Tibial artery (tissue), 4 donors: ENCODE measurements around the gene RALGDS.

Experiments used
- DNase-seq, 2 donors: peaks; one replicate each; pipeline ENCODE4 v3.0.0-alpha.2; 2019
- H3K27ac ChIP-seq, 2 donors: fragments of 200-600 bp; sonication (generic) in 1 of 2; 1 replicate in 1 of 2; 2 replicates in 1 of 2; pipeline ENCODE4 v1.5.1; 2018 to 2019; ENCODE audit warnings: mild to moderate bottlenecking in 1 of 2
- H3K27me3 ChIP-seq, 2 donors: fragments of 200-600 bp; sonication (generic) in 1 of 2; one replicate each; pipeline versions ENCODE4 v1.5.1 to v1.6.0; 2016 to 2019
- H3K36me3 ChIP-seq, 3 donors: fragments of 200-600 bp; sonication (generic) in 2 of 3; one replicate each; pipeline ENCODE4 v1.5.1; 2016 to 2019; ENCODE audit warnings: mild to moderate bottlenecking in 2 of 3
- H3K4me1 ChIP-seq, 4 donors: fragments of 200-600 bp; sonication (generic) in 2 of 4; 1 replicate in 3 of 4; 2 replicates in 1 of 4; pipeline ENCODE4 v1.5.1; 2016 to 2019
- H3K4me3 ChIP-seq, 2 donors: fragments of 200-600 bp; sonication (generic) in 1 of 2; 1 replicate in 1 of 2; 2 replicates in 1 of 2; pipeline ENCODE4 v1.5.1; 2018 to 2019; ENCODE audit warnings: mild to moderate bottlenecking in 2 of 2
- H3K9me3 ChIP-seq, 3 donors: fragments of 200-600 bp; sonication (generic) in 1 of 3; one replicate each; pipeline ENCODE4 v1.5.1; 2016 to 2019
- intact Hi-C: fragments of 100-400 bp; cut with DNase I; formaldehyde crosslinking; loops from one replicate; pipeline ENCODE4 v1.15.0; 2023; ENCODE audit warnings: low total_unique reads
- TF ChIP-seq, protein P1 (sequence below), 2 experiments: fragments of 200-600 bp in 1 of 2; fragments of 450-650 bp in 1 of 2; IDR thresholded peaks; one replicate each; pipeline ENCODE4 v1.5.1; 2017 to 2019; ENCODE audit warnings: antibody characterized with exemption in 2 of 2, mild to moderate bottlenecking in 1 of 2, moderate library complexity in 1 of 2

RALGDS gene

DNA sequence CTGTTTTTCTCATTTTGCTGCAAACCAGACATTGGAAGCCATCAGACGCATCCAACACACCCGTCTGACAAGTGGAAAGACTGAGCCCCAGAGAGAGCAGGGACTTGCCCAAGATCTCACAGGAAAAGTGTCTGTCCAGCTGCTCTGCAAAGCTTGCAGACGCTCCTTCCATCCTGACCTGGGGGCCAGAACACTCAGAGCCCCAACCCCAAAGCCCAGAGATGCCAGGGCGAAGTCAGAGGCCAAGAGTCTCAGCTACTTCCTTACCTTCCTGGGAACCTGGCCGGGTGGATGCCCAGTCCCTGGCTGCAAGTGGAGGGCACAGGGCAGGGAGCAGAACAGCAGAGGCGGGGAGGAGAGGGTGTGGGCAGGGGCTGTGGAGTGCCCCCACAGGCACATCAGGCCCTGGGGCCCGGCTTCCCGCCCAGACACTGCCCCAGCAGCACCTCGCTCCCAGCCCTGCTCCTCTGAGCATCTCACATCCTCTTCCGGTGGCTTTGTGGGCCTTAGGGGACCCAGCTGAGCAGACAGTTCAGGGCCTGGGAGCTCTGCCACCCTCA lies 9.7 kb upstream of the RALGDS start:
- H3K36me3 ChIP-seq: no peaks in the 10 kb centered on the region
- TF ChIP-seq, protein P1, sequence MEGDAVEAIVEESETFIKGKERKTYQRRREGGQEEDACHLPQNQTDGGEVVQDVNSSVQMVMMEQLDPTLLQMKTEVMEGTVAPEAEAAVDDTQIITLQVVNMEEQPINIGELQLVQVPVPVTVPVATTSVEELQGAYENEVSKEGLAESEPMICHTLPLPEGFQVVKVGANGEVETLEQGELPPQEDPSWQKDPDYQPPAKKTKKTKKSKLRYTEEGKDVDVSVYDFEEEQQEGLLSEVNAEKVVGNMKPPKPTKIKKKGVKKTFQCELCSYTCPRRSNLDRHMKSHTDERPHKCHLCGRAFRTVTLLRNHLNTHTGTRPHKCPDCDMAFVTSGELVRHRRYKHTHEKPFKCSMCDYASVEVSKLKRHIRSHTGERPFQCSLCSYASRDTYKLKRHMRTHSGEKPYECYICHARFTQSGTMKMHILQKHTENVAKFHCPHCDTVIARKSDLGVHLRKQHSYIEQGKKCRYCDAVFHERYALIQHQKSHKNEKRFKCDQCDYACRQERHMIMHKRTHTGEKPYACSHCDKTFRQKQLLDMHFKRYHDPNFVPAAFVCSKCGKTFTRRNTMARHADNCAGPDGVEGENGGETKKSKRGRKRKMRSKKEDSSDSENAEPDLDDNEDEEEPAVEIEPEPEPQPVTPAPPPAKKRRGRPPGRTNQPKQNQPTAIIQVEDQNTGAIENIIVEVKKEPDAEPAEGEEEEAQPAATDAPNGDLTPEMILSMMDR (IDR thresholded peaks at IDR 0.05): no peak
- H3K4me1 ChIP-seq: peaks cover 5 to 78% (median 51%) of the 10 kb centered on the region in 4 donors
- H3K27me3 ChIP-seq: no peaks in the 10 kb centered on the region
- H3K4me3 ChIP-seq: no peak overlapping the region
- no peak overlapping the region for H3K27ac ChIP-seq
- intact Hi-C loops: no loop called here
- DNase-seq: no peak
- H3K9me3 ChIP-seq: no peaks in the 10 kb centered on the region

DNA sequence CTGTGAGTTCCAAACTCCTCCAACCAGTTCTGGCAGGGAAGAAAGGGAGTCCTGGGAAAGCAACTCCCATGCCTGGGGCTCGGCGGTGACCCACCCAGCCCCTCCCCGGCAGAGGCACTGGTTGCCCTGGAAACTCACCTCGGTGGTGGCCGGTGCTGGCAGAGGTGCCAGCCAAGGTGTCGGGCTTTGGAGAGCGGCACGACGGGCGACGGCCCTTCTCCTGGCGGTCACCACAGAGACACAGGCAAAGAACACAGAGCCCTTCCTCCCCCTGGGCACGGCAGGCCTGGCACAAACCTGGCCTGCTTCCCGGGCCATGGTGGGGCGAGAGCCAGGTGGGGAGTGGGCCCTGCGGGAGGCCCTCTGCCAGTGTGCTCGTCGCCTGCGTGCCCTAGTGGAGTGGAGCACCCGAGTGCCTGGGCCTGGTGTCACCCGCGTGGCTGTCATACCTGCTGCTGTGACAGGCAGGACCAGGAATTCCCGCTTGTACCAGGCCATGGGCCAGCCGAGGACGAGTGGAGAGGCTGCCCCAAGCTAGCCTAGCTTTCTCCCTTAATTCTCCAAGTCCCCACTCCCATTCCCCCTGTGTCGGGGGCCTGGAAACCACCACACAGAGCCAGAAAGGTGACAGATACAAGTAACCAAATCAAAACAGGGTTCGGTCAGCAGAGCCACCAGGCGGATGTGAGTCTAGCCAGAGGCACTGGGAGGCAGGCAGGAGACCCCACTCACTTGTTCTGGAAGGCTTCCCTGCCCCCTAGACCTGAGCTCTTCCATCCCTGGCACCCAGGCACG lies 8.2 kb upstream of the RALGDS start:
- peaks cover 2 to 66% (median 44%) of the 10 kb centered on the region in 4 donors for H3K4me1 ChIP-seq
- H3K27ac ChIP-seq: no peak overlapping the region
- DNase-seq: no peak

DNA sequence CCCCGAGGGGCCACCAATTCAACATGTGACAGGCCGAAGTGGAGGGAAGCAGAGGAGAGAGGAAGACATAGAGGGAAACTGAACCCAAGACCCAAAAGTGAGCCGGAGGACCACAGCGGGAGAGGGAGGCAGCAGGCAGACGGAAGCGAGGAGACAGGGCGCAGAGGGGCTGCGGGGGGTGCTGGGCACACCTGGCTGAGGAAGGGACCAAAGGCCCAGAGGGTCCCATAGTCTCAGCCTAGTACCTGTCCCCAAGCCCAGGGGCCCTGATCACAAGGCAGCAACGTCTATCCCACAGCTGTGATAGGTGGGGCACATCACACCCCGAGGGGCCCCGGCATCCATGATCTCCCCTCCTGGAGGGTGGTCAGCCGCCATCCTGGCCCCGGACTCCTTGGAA lies 7.1 kb upstream of the RALGDS start:
- H3K4me3 ChIP-seq: no peak overlapping the region
- H3K27me3 ChIP-seq: no peaks in the 10 kb centered on the region
- no peaks in the 10 kb centered on the region for H3K36me3 ChIP-seq
- H3K27ac ChIP-seq: no peak overlapping the region
- peaks cover 0 to 58% (median 34%) of the 10 kb centered on the region in 4 donors for H3K4me1 ChIP-seq
- intact Hi-C loops: no loop called here
- H3K9me3 ChIP-seq: no peaks in the 10 kb centered on the region
- TF ChIP-seq, protein P1 (IDR thresholded peaks at IDR 0.05): no peak
- DNase-seq: no peak

More for the DNA sequence above, 8.2 kb upstream of the RALGDS start:
- H3K36me3 ChIP-seq: no peaks in the 10 kb centered on the region
- no peaks in the 10 kb centered on the region for H3K27me3 ChIP-seq
- intact Hi-C loops: no loop called here
- H3K9me3 ChIP-seq: no peaks in the 10 kb centered on the region
- no peak overlapping the region for H3K4me3 ChIP-seq
- TF ChIP-seq, protein P1 (IDR thresholded peaks at IDR 0.05): no peak

DNA sequence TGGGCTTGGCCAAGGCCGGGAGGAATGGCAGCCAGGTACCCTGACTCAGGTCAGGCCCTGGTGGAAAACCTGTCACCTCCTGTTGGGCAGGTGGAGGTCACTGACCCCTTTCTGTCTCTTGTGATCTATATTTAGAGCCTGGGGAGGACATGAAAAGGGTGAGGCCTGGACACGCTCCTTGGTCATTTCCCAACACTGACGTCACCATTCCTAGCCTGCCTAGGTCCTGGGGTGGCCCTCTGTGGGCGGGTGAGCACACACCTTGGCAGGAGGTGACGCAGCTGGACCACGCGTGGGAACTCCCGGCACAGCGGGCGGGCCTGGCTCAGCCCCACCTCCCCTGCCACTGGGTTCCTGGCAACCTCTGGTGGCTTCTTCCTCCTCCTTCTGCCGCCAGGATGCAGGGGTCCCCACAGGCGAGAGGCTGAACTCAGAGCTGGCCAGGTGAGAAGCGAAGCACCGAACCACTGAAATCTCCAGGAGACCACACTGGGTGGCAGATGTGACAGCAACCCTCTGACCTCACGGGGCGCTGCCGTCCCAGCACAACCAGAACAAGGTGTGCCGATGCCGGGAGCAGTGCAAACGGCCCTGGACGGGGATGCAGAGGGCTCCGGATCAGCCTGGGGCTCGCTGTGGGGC lies 6.4 kb upstream of the RALGDS start:
- no peaks in the 10 kb centered on the region for H3K9me3 ChIP-seq
- H3K4me3 ChIP-seq: no peak overlapping the region
- no peaks in the 10 kb centered on the region for H3K36me3 ChIP-seq
- peak in 1 of 2 donors; percentile 57 for DNase-seq
- H3K4me1 ChIP-seq: peaks cover 0 to 62% (median 33%) of the 10 kb centered on the region in 4 donors
- peak overlapping the region; percentile 61 to 63 for H3K27ac ChIP-seq
- H3K27me3 ChIP-seq: no peaks in the 10 kb centered on the region
- TF ChIP-seq, protein P1 (IDR thresholded peaks at IDR 0.05): no peak
- intact Hi-C loops: no loop called here

DNA sequence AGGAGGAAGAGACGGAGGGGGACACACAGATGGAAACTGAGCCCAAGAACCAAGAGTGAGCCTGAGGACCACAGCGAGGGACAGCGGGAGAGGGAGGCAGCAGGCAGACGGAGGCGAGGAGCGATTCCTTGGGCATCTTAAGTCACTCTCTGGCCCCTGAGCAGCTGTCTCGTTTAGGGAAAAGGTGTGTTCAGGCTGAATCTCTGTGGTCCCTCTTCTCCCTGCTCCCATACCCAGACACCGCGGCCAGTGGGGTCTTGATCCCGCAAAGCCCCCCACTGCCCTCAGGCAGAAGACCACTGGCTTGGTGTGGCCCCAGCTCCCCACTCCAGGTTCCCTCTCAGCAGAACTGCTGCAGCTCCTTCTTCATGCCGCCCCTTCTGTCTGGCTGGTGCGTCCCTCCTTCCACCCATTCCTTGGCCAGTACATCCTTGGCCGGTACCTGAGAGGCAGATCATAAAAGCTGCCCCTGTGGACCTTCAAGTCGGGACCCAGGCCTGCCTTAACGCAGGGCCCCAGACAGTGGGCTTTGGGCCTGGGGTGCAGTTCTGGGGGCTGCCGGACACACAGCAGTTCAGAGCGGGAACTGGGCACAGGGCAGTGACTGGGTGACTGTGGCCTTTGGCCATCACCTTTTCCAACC lies 5.8 kb upstream of the RALGDS start:
- H3K27me3 ChIP-seq: no peaks in the 10 kb centered on the region
- no peak for DNase-seq
- H3K36me3 ChIP-seq: no peaks in the 10 kb centered on the region
- H3K9me3 ChIP-seq: no peaks in the 10 kb centered on the region
- H3K4me3 ChIP-seq: peak overlapping the region; percentile 30 to 50
- intact Hi-C loops: no loop called here
- peak overlapping the region; percentile 61 to 63 for H3K27ac ChIP-seq
- TF ChIP-seq, protein P1 (IDR thresholded peaks at IDR 0.05): no peak
- peaks cover 0 to 63% (median 30%) of the 10 kb centered on the region in 4 donors for H3K4me1 ChIP-seq
